ENCODE measurements around the gene TMCC3.

The TMCC3 gene

GRCh38 chr12:94525951-94526350 is 124.4 kb downstream of the TMCC3 start:
- no peaks in the 10 kb centered on the region for H3F3A ChIP-seq (ENCODE audit: insufficient read depth, low read length)
- no peaks in the 10 kb centered on the region for H3K27me3 ChIP-seq (ENCODE audit: insufficient read depth, low read length)
- H3K9ac ChIP-seq (ENCODE audit: low read length): no peak overlapping the region
- H3K9me3 ChIP-seq (ENCODE audit: low read length): no peaks in the 10 kb centered on the region
- H3K4me2 ChIP-seq (ENCODE audit: low read length): no peak overlapping the region
- H3K79me2 ChIP-seq (ENCODE audit: insufficient read depth, low read length): no peaks in the 10 kb centered on the region
- H4K20me1 ChIP-seq (ENCODE audit: insufficient read depth, low read length): no peaks in the 10 kb centered on the region
- no peak overlapping the region for H3K4me3 ChIP-seq (ENCODE audit: low read depth, low read length, poor library complexity, severe bottlenecking)
- H3K27ac ChIP-seq (ENCODE audit: low read depth, low read length, poor library complexity, severe bottlenecking): no peak overlapping the region
- no peaks in the 10 kb centered on the region for H3K4me1 ChIP-seq (ENCODE audit: insufficient read depth, low read length, severe bottlenecking)
- TF ChIP-seq EZH2 (IDR thresholded peaks at IDR 0.05; ENCODE audit: borderline replicate concordance, low read length) (no peak), CTCF (IDR thresholded peaks at IDR 0.05; ENCODE audit: low read length) (no peak)
- no peaks in the 10 kb centered on the region for H3K36me3 ChIP-seq (ENCODE audit: insufficient read depth, low read length)
- no peak overlapping the region for H2AFZ ChIP-seq (ENCODE audit: low read length)
- no peaks in the 10 kb centered on the region for H3K9me2 ChIP-seq (ENCODE audit: low read depth, low read length)

All from OCI-LY1 (cell line).